IMR-90 (cell line): ENCODE data around the gene EFNB2. TPM values are rescaled to one million over a fixed set of nuclear protein-coding genes. Genes with fewer than 3 reads are reported as not detected.

ENCODE experiments used
- ATAC-seq: fragments of 200-7000 bp; cut with Tn5 transposase; 2 replicates; pipeline ENCODE4 v1.9.1; 2020; ENCODE audit warnings: low read depth, mild to moderate bottlenecking, moderate library complexity
- BruUV-seq: library from RNA; stranded (reverse); fragments of 400-500 nt; replicated peaks from 2 replicates; lab custom pipeline; 2021; lab: Mats Ljungman, UMichigan
- CTCF ChIA-PET: fragments of 300-600 bp; formaldehyde crosslinking; extraction: SDS; loops from one replicate; lab custom pipeline; 2021; ENCODE audit warnings: antibody characterized with exemption; lab: Yijun Ruan, JAX
- POLR2A ChIA-PET: fragments of 300-600 bp; sonication (Branson Sonifier 250); formaldehyde crosslinking; loops from one replicate; lab custom pipeline; 2022; ENCODE audit warnings: antibody characterized with exemption; ENCODE audit not compliant: unreplicated experiment; lab: Charles Lee
- DNase-seq: peaks from one replicate; pipeline ENCODE4 v3.0.0; 2013
- H2AFZ ChIP-seq: replicated peaks from 2 replicates; pipeline ENCODE3; 2013; ENCODE audit warnings: low read length, mild to moderate bottlenecking; ENCODE audit not compliant: poor library complexity
- H2AK5ac ChIP-seq: 2 replicates; pipeline ENCODE4 v1.6.1; 2013; ENCODE audit warnings: low read depth, low read length, inconsistent platforms
- H2AK9ac ChIP-seq: replicated peaks from 2 replicates; pipeline ENCODE3; 2013; ENCODE audit warnings: mild to moderate bottlenecking, low read depth, low read length, moderate library complexity; ENCODE audit not compliant: poor library complexity
- H2BK120ac ChIP-seq: 2 replicates; pipeline ENCODE4 v1.6.1; 2013; ENCODE audit warnings: low read depth, low read length, inconsistent platforms
- H2BK15ac ChIP-seq: 3 replicates; pipeline ENCODE4 v1.6.1; 2013; ENCODE audit warnings: low read depth, low read length, inconsistent platforms
- H2BK20ac ChIP-seq: 2 replicates; pipeline ENCODE4 v1.6.1; 2013; ENCODE audit warnings: low read depth, mild to moderate bottlenecking, inconsistent platforms, low read length, moderate library complexity
- H2BK5ac ChIP-seq: 2 replicates; pipeline ENCODE4 v1.6.1; 2013; ENCODE audit warnings: mild to moderate bottlenecking, low read depth, low read length, inconsistent platforms; ENCODE audit not compliant: poor library complexity, severe bottlenecking
- H3K14ac ChIP-seq: replicated peaks from 2 replicates; pipeline ENCODE4 v1.6.1; 2013; ENCODE audit warnings: low read depth, low read length, inconsistent platforms
- H3K18ac ChIP-seq: 2 replicates; pipeline ENCODE4 v1.6.1; 2013; ENCODE audit warnings: low read depth, low read length, control low read depth
- H3K23ac ChIP-seq: 2 replicates; pipeline ENCODE4 v1.6.1; 2013; ENCODE audit warnings: low read depth, low read length, inconsistent platforms
- H3K27ac ChIP-seq: 2 replicates; pipeline ENCODE4 v1.5.1; 2013; ENCODE audit warnings: mild to moderate bottlenecking, control low read depth, low read length; ENCODE audit not compliant: insufficient read depth
- H3K27me3 ChIP-seq: 2 replicates; pipeline ENCODE4 v1.6.1; 2013; ENCODE audit warnings: low read length; ENCODE audit not compliant: control insufficient read depth, insufficient read depth
- H3K36me3 ChIP-seq: 2 replicates; pipeline ENCODE4 v1.6.1; 2013; ENCODE audit warnings: low read length, mixed read lengths; ENCODE audit not compliant: control insufficient read depth, insufficient read depth
- H3K4ac ChIP-seq: 2 replicates; pipeline ENCODE4 v1.6.1; 2013; ENCODE audit warnings: low read depth, low read length, inconsistent platforms
- H3K4me1 ChIP-seq: 2 replicates; pipeline ENCODE4 v1.6.1; 2013; ENCODE audit warnings: low read length, mixed read lengths; ENCODE audit not compliant: control insufficient read depth, insufficient read depth
- H3K4me2 ChIP-seq: 2 replicates; pipeline ENCODE4 v1.6.1; 2013; ENCODE audit warnings: low read depth, mild to moderate bottlenecking, control low read depth, low read length, moderate library complexity
- H3K4me3 ChIP-seq: 2 replicates; pipeline ENCODE4 v1.5.1; 2013; ENCODE audit warnings: low read depth, mild to moderate bottlenecking, control low read depth, low read length, moderate library complexity; ENCODE audit not compliant: insufficient read depth
- H3K56ac ChIP-seq: 2 replicates; pipeline ENCODE4 v1.6.1; 2013; ENCODE audit warnings: low read length, inconsistent platforms; ENCODE audit not compliant: insufficient read depth; ENCODE audit errors: extremely low read depth
- H3K79me1 ChIP-seq, 2 experiments: 2 replicates each; pipeline ENCODE4 v1.6.1; 2013; ENCODE audit warnings: low read length in 2 of 2, inconsistent platforms in 1 of 2, low read depth in 1 of 2
- H3K9ac ChIP-seq: 2 replicates; pipeline ENCODE4 v1.6.1; 2013; ENCODE audit warnings: low read depth, low read length, control low read depth
- H3K9me1 ChIP-seq: 2 replicates; pipeline ENCODE4 v1.6.1; 2013; ENCODE audit warnings: low read length, inconsistent platforms; ENCODE audit not compliant: insufficient read depth
- H3K9me3 ChIP-seq: 2 replicates; pipeline ENCODE4 v1.6.1; 2013; ENCODE audit warnings: low read length; ENCODE audit not compliant: control insufficient read depth, insufficient read depth
- H4K20me1 ChIP-seq: 2 replicates; pipeline ENCODE4 v1.6.1; 2013; ENCODE audit warnings: low read length, inconsistent platforms; ENCODE audit not compliant: insufficient read depth
- H4K5ac ChIP-seq: 2 replicates; pipeline ENCODE4 v1.6.1; 2013; ENCODE audit warnings: mild to moderate bottlenecking, low read depth, low read length, control low read depth
- H4K8ac ChIP-seq, 2 experiments: 2 replicates each; pipeline ENCODE4 v1.6.1; 2013; ENCODE audit warnings: low read depth in 2 of 2, low read length in 2 of 2, control low read depth in 1 of 2, inconsistent platforms in 1 of 2
- H4K91ac ChIP-seq: 2 replicates; pipeline ENCODE4 v1.6.1; 2013; ENCODE audit warnings: low read depth, low read length, inconsistent platforms; ENCODE audit not compliant: insufficient read depth
- BHLHE40 ChIP-seq: fragments of 150-350 bp; IDR thresholded peaks from 2 replicates; pipeline ENCODE4 v1.6.1; 2016; ENCODE audit warnings: mild to moderate bottlenecking, low read depth, low read length
- CEBPB ChIP-seq: IDR thresholded peaks from 2 replicates; pipeline ENCODE4 v1.6.1; 2012; ENCODE audit warnings: low read depth, low read length, improper control_type of control experiment
- CHD1 ChIP-seq: IDR thresholded peaks from 2 replicates; pipeline ENCODE4 v1.6.1; 2012; ENCODE audit warnings: low read depth, low read length, improper control_type of control experiment
- FOS ChIP-seq: fragments of 150-350 bp; IDR thresholded peaks from 2 replicates; pipeline ENCODE4 v1.6.1; 2016; ENCODE audit warnings: low read depth, low read length
- MAFK ChIP-seq: IDR thresholded peaks from 2 replicates; pipeline ENCODE4 v1.6.1; 2012; ENCODE audit warnings: low read depth, low read length, improper control_type of control experiment
- MAZ ChIP-seq: IDR thresholded peaks from 2 replicates; pipeline ENCODE4 v1.6.1; 2012; ENCODE audit warnings: low read depth, mild to moderate bottlenecking, low read length, improper control_type of control experiment, moderate library complexity, borderline replicate concordance
- MXI1 ChIP-seq: IDR thresholded peaks from 2 replicates; pipeline ENCODE4 v1.6.1; 2012; ENCODE audit warnings: low read depth, mild to moderate bottlenecking, low read length, moderate library complexity, borderline replicate concordance
- NFE2L2 ChIP-seq: fragments of 150-350 bp; IDR thresholded peaks from 2 replicates; pipeline ENCODE4 v1.6.1; 2016; ENCODE audit warnings: low read depth, mild to moderate bottlenecking, low read length
- POLR2A ChIP-seq: IDR thresholded peaks from 2 replicates; pipeline ENCODE4 v1.6.1; 2012; ENCODE audit warnings: mild to moderate bottlenecking, low read depth, low read length
- RAD21 ChIP-seq: IDR thresholded peaks from 2 replicates; pipeline ENCODE4 v1.6.1; 2012; ENCODE audit warnings: low read length, improper control_type of control experiment
- RCOR1 ChIP-seq: IDR thresholded peaks from 2 replicates; pipeline ENCODE4 v1.6.1; 2012; ENCODE audit warnings: mild to moderate bottlenecking, low read length, improper control_type of control experiment; ENCODE audit not compliant: insufficient replicate concordance
- RFX5 ChIP-seq: IDR thresholded peaks from 2 replicates; pipeline ENCODE4 v1.8.0; 2012; ENCODE audit warnings: low read depth, mild to moderate bottlenecking, low read length, moderate library complexity
- SMC3 ChIP-seq: fragments of 150-350 bp; IDR thresholded peaks from 2 replicates; pipeline ENCODE4 v1.6.1; 2016; ENCODE audit warnings: low read depth, mild to moderate bottlenecking, antibody characterized with exemption, low read length, moderate library complexity
- WGBS, 2 experiments: methylation state at CpG; one replicate each; pipeline versions ENCODE4 v1.1.5 to v1.1.7; 2013; ENCODE audit warnings: missing lambda C conversion rate in 2 of 2; ENCODE audit not compliant: insufficient read length in 1 of 2; ENCODE audit errors: extremely low coverage in 2 of 2; 5-methylcytosine and 5-hydroxymethylcytosine counted together
- dilution Hi-C: fragments of 300-500 bp; cut with HindIII; formaldehyde crosslinking; loops from one replicate; pipeline ENCODE4 v1.14.3; 2018; ENCODE audit warnings: low sequenced_read_pairs; ENCODE audit not compliant: unreplicated experiment
- in situ Hi-C: fragments of 300-500 bp; cut with MboI; formaldehyde crosslinking; loops from 3 replicates; pipeline ENCODE4 v1.14.3; 2019; ENCODE audit warnings: low sequenced_read_pairs, inconsistent platforms, mixed read lengths
- intact Hi-C: fragments of 100-400 bp; cut with micrococcal nuclease; formaldehyde crosslinking; loops from 2 replicates; pipeline ENCODE4 v1.10.0; 2022
- polyA plus RNA-seq, 3 experiments: library from polyadenylated mRNA; depleted of rRNA; stranded (reverse); fragments of >200 nt; gene quantifications; 2 replicates each; pipeline ENCODE4 v1.2.3, GENCODE V29; 2012; ENCODE audit warnings: low replicate concordance in 1 of 3
- total RNA-seq: library from RNA; depleted of rRNA; stranded (reverse); fragments of >200 nt; gene quantifications from 2 replicates; pipeline ENCODE4 v1.2.3, GENCODE V29; 2012
- TF ChIP-seq, protein P1 (sequence below): conservative IDR thresholded peaks from 2 replicates; pipeline ENCODE4 v1.5.1; 2012; ENCODE audit warnings: mild to moderate bottlenecking, low read depth, low read length, improper control_type of control experiment
- TF ChIP-seq, protein P2 (sequence below): fragments of 150-350 bp; IDR thresholded peaks from 2 replicates; pipeline ENCODE4 v1.6.1; 2017; ENCODE audit warnings: mild to moderate bottlenecking, antibody characterized with exemption, low read length, low read depth
- TF ChIP-seq, protein P3 (sequence below): fragments of 150-350 bp; IDR thresholded peaks from 2 replicates; pipeline ENCODE4 v1.6.1; 2016; ENCODE audit warnings: low read depth, mild to moderate bottlenecking, low read length, moderate library complexity, borderline replicate concordance

The EFNB2 gene
- total and polyA plus RNA-seq, 2 of the 4 experiments (the other 2 are of a cell fraction), result 5.4 to 6.0 TPM

DNA sequence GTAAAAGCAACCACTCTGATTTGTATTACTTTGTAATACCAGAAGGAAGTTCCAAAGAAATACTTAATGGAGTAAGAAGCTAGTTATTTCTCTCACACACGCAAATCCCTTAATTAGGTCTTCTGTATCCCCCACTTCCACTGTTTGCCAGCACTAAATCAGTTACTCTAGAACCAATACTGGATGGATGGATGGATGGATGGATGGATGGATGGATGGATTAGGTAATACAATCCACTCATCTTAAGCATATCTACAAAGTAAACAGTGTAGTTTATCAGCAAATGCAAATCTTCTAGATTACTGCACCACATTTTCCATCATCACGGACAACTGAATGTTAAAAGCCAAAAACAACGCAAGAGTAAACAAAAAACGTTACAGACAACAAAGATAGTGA, 5.2 kb upstream of the EFNB2 start:
- H4K8ac ChIP-seq, result no peak overlapping the region
- H2AK9ac ChIP-seq, result no peak overlapping the region
- BruUV-seq, result no TSS peak
- H3K4me2 ChIP-seq, result no peak overlapping the region
- no peak overlapping the region for H3K56ac ChIP-seq
- H3K4me1 ChIP-seq, result no peaks in the 10 kb centered on the region
- H2AK5ac ChIP-seq, result no peak overlapping the region
- 0 out of 2 replicates have a peak, but pooled peaks cover 3% of the 10 kb centered on the region for H3K9me1 ChIP-seq
- ChIA-PET CTCF (no interaction called here), POLR2A (no interaction called here)
- peaks cover 15 to 17% of the 10 kb centered on the region in 2 experiments for H3K79me1 ChIP-seq
- H3K9ac ChIP-seq, result no peak overlapping the region
- H2BK120ac ChIP-seq, result no peak overlapping the region
- H2BK5ac ChIP-seq, result no peak overlapping the region
- H3K23ac ChIP-seq, result no peak overlapping the region
- no peak for TF ChIP-seq RCOR1
- TF ChIP-seq MAFK, result no peak
- no peak for TF ChIP-seq BHLHE40
- TF ChIP-seq RAD21, result no peak
- TF ChIP-seq RFX5, result no peak
- no peak for TF ChIP-seq MXI1
- no peak for TF ChIP-seq FOS
- TF ChIP-seq, protein P1, sequence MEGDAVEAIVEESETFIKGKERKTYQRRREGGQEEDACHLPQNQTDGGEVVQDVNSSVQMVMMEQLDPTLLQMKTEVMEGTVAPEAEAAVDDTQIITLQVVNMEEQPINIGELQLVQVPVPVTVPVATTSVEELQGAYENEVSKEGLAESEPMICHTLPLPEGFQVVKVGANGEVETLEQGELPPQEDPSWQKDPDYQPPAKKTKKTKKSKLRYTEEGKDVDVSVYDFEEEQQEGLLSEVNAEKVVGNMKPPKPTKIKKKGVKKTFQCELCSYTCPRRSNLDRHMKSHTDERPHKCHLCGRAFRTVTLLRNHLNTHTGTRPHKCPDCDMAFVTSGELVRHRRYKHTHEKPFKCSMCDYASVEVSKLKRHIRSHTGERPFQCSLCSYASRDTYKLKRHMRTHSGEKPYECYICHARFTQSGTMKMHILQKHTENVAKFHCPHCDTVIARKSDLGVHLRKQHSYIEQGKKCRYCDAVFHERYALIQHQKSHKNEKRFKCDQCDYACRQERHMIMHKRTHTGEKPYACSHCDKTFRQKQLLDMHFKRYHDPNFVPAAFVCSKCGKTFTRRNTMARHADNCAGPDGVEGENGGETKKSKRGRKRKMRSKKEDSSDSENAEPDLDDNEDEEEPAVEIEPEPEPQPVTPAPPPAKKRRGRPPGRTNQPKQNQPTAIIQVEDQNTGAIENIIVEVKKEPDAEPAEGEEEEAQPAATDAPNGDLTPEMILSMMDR, result no peak
- no peak for TF ChIP-seq MAZ
- TF ChIP-seq, protein P2, sequence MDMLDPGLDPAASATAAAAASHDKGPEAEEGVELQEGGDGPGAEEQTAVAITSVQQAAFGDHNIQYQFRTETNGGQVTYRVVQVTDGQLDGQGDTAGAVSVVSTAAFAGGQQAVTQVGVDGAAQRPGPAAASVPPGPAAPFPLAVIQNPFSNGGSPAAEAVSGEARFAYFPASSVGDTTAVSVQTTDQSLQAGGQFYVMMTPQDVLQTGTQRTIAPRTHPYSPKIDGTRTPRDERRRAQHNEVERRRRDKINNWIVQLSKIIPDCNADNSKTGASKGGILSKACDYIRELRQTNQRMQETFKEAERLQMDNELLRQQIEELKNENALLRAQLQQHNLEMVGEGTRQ, result no peak
- TF ChIP-seq SMC3, result no peak
- no peak for TF ChIP-seq NFE2L2
- TF ChIP-seq CHD1, result no peak
- TF ChIP-seq CEBPB, result no peak
- TF ChIP-seq, protein P3, sequence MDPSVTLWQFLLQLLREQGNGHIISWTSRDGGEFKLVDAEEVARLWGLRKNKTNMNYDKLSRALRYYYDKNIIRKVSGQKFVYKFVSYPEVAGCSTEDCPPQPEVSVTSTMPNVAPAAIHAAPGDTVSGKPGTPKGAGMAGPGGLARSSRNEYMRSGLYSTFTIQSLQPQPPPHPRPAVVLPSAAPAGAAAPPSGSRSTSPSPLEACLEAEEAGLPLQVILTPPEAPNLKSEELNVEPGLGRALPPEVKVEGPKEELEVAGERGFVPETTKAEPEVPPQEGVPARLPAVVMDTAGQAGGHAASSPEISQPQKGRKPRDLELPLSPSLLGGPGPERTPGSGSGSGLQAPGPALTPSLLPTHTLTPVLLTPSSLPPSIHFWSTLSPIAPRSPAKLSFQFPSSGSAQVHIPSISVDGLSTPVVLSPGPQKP, result no peak
- no peak for TF ChIP-seq POLR2A
- intact Hi-C loops, result no loop called here
- no peak overlapping the region for H2AFZ ChIP-seq
- dilution Hi-C loops, result no loop called here
- H3K27me3 ChIP-seq, result no peaks in the 10 kb centered on the region
- in situ Hi-C loops, result loop anchor here (25.0 kb wide), 2 partner anchors 1103 to 1203 kb away; no protein-coding TSS in a partner anchor
- H3K4ac ChIP-seq, result no peak overlapping the region
- peaks cover 3% of the 10 kb centered on the region; the same call in 1 of the 2 replicates for H3K36me3 ChIP-seq
- no peak for ATAC-seq
- no peak overlapping the region for H2BK20ac ChIP-seq
- no peak for DNase-seq
- H3K9me3 ChIP-seq, result no peaks in the 10 kb centered on the region
- no peak overlapping the region for H4K91ac ChIP-seq
- no peak overlapping the region for H3K14ac ChIP-seq
- H3K4me3 ChIP-seq, result no peak overlapping the region
- no peak overlapping the region for H2BK15ac ChIP-seq
- peaks cover 5% of the 10 kb centered on the region for H4K20me1 ChIP-seq
- H3K27ac ChIP-seq, result no peak overlapping the region
- no peak overlapping the region for H4K5ac ChIP-seq
- H3K18ac ChIP-seq, result no peak overlapping the region
- WGBS, 2 experiments, result no CpG with 5 or more reads among the region's 4 CpGs
